GM19025 (cell line): ENCODE measurements around the gene BLTP3A.
A peak's percentile ranks its signal among the peaks of the same experiment; 100 is the strongest.
"Not testable (repeated sequence)": the region's sequence is repeated elsewhere in the genome, so short reads cannot be mapped to it uniquely, and the experiment has no call there.

Experiments used
- ATAC-seq: cut with Tn5 transposase; IDR thresholded peaks from one replicate; pipeline ENCODE4 v1.9.1; 2021; ENCODE audit warnings: mild to moderate bottlenecking, low read depth, moderate library complexity; ENCODE audit not compliant: unreplicated experiment

The BLTP3A gene

DNA sequence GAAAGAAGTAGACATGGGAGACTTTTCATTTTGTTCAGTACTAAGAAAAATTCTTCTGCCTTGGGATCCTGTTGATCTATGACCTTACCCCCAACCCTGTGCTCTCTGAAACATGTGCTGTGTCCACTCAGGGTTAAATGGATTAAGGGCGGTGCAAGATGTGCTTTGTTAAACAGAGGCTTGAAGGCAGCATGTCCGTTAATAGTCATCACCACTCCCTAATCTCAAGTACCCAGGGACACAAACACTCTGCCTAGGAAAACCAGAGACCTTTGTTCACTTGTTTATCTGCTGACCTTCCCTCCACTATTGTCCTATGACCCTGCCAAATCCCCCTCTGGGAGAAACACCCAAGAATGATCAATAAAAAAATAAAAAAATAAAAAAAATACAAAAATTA lies 4.7 kb upstream of the BLTP3A start:
- not testable (repeated sequence) for ATAC-seq

DNA sequence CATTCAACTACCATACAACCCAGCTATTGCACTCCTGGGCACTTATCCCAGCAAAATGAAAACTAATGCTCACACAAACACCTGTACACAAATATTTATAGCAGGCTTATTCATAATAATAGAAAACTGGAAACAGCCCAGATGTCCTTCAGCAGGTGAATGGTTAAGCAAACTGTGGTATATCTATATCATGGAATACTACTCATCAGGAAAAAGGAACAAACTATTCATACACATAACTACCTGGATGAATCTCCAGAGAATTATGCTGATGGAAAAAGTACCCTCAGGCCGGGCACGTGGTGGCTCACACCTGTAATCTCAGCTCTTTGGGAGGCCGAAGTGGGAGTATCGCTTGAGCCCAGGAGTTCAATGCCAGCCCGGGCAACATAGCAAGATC lies 3.8 kb upstream of the BLTP3A start:
- no peak for ATAC-seq

DNA sequence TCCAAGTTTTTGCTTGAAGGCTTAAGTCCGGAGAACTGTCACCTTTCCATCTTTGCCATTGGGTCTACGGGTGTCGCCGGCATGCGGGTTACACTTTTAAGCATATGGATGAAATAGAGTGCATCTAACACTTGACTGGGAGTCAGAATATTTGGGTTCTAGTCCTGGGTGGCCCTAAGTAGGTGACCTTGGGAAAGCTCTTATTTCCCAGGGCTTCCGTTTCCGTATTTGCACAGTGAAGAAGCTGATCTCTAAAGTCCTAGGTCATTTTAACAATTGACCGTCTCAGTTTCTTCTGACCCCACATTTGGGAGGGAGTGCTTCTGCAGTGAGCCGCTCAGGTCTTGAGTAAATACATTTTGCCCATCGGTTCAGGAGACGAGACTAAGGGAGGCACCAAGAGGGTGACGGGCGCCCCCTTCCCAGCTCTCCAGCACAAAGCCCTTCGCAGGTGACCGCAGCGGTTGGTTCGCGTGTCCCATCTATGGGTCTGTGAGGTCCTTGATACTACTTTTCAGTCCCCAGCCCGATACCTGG lies 651 bp upstream of the BLTP3A start:
- ATAC-seq: peak; percentile 32

DNA sequence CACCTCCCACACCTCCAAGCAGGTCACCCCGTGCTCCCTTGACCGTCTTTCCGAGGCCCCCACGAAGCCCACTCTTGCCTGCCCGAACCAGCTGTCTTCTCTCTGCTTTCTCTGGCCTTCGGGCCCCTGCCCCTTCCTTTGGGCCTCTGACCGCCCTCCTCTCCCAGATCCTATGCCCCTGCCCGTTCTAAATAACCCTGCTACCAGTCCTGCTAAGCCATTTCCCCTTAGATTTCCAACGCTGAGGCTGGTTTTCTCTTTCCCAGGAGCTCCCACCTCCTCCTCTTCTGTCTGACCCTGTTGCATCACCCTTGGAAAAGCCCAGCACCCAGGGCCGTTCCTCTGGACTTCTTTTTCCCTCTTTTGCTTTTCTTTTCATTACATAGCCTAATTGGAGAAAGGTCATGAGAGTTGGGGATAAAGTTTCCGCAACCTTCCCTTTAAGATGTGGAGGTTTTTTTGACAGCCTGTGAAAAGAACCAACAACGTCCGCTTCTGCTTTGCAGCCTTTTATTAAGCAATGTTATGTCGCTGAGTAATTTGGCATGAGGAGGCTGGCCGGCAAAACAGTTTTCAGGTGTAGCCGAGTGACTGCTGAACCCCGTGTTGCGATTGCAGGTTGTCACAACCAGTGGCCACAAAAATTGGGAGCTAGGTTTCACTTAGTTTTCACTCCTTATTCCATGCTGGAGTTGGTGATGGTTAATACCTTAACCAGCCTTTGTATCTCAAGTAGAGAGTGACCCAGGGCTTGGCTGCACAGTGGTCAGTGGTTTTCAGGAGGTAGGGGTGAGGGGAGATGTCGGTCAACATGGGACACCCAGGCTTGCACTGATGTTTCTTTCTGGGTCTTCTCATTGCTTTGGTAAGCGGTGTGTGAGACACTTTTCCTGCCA lies 970 bp downstream of the BLTP3A start:
- no peak for ATAC-seq

DNA sequence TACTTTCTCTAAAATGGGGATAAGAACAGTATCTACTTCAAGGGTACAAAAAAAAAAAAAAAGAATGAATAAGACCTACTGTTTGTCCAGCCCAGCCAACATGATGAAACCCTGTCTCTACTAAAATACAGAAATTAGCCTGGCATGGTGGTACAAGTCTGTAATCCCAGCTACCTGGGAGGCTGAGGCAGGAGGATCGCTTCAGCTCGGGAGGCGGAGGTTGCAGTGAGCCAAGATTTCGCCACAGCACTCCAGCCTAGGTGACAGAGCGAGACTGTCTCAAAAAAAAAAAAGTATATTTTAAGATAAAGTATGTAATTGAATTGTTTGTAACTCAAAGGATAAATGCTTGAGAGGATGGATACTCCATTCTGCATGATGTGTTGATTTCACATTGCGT lies 2.0 kb downstream of the BLTP3A start:
- no peak for ATAC-seq

DNA sequence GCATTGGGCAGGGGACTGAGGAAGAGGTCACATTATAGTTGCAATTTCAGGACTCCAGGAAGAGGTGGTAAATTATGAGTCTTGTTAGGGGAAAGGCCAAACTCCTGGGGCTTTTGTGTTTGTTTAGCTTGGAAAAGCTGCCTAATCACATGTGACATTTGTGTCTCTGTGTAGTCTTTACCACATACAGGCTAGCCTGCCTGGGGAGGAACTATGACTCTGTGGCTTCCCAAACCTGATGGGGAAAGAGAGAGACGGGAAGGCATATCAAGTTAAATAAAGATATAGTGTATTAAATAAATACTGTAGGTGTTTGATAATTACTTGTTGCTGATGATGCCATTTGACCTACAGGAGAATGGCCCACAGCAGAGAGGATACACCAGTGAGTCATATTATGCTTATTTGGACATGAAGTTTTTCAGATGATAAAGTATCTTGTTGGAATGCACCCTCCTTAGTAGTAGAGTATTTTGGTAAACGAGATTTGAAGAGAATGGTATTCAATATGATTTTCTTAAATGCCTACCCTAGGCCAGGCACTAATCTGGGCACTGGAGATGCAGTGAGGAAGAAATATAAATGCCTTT lies 4.0 kb downstream of the BLTP3A start:
- ATAC-seq: no peak

DNA sequence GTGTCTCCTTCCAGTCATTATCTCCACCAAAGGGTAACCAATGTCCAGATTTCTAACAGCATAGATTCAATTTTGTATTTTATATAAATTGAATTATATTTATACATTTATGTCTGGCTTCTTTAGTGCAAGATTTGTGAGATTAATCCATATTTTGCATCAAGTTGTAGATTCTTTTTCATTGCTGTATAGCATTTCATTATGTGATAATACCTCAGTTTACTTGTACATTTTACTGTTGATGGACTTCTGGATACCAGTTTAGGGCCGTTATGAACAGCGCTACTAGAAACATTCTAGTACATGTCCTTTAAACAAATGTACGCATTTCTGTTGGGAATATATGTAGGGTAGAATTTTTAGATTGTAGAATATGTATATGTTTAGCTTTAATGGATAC lies 6.2 kb downstream of the BLTP3A start:
- ATAC-seq: no peak

DNA sequence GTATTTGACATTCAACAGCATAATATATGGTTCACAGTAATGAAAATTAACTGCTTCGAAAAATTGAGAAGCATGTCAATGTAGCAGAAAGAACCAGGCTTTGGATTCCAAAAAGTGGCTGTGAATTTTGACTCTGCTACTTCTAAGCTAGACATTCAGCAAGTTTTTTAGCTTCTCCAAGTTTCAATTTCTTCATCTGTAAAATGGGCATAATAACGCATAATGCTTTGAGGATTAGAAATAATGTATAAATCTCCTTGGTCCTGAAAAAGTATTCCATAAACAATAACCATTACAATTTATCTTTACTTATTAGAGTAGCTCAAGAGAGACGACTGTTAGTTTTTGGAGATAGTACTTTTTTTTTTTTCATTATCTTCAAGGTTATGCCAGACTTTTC lies 7.7 kb downstream of the BLTP3A start:
- no peak for ATAC-seq

DNA sequence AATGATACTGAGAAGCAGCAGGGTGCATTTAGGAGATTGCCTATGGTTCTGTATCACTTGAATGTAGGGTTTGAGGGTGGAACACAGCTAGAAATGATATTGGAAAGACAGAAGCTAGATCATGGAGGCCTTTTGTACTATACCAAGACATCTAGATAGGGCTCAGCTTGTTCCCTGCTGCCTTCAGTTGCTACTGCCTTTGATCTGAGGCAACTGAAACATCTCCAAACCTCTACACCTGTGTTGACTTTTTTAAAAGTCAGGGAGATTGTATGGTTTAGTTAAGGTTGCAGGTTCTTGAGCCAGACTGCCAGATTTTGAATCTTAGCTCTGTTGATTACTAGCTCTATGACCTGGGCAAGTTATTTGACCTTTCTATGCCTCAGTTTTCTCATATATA lies 12.7 kb downstream of the BLTP3A start:
- no peak for ATAC-seq

DNA sequence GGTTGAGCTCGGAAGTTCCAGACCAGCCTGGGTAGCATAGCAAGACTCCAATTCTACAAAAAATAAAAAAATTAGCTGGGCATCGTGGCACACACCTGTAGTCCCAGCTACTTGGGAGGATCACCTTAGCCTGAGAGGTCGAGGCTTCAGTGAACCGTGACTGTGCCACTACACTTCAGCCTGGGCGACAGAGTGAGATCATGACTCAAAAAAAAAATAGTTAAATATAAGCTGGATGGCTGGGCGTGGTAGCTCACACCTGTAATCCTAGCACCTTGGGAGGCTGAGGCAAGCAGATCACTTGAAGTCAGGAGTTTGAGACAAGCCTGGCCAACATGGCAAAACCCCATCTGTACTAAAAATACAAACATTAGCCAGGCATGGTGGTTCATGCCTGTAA lies 13.2 kb downstream of the BLTP3A start:
- not testable (repeated sequence) for ATAC-seq

DNA sequence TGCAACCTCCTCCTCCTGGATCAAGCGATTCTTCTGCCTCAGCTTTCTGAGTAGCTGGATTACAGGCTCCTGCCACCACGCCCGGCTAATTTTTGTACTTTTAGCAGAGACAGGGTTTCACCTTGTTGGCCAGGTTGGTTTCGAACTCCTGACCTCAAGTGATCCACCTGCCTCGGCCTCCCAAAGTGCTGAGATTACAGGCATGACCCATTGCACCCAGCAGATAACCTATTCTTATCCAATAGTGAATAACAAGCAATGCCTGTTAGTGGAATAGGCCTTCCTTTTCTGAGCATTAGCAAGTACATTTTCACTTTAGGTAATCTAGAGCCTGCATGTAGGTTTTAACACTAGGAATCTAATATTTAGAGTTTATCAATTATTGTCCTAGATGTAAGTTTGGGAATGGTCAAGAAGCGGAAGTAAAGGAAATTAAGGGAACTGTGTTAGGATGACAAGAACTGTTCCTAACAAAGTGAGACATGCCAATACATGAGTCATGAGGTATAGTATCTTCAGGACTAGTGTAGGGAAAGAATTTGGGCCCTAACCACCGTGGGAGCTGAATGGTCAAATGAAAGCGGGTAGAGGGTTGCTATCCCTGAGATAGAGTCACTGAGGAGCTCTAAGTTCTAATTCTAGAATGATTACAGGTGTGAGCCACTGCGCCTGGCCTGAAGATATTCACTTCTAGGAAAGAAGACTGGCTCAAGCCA lies 15.0 kb downstream of the BLTP3A start:
- ATAC-seq: no peak

DNA sequence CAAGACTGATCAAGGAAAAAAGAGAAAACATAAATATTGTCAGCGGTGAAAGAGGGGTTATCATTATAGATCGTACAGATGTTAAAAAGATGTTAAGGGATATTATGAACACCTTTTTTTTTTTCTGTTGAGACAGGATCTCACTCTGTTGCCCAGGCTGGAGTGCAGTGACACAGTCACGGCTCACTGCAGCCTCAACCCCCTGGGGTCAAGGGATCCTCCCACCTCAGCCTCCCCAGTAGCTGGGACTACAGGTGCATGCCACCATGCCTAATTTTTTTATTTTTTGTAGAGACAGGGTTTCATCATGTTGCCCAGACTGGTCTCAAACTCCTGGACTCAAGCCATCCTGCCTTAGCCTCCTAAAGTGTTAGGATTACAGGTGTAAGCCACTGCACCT lies 16.6 kb downstream of the BLTP3A start:
- ATAC-seq: not testable (repeated sequence)

DNA sequence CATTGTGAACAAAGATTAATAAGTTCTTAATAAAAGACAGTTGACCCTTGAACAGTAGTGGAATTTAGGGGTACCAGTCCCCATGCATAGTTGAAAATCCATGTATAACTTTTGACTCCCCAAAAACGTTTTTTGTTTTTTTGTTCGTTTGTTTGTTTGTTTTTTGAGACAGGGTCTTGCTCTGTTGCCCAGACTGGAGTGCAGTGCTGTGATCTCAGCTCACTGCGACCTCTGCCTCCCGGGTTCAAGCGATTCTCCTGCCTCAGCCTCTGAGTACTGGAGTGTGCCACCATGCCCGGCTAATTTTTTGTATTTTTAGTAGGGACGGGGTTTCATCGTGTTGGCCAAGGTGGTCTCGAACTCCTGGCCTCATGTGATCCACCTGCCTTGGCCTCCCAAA lies 17.5 kb downstream of the BLTP3A start:
- ATAC-seq: not testable (repeated sequence)

DNA sequence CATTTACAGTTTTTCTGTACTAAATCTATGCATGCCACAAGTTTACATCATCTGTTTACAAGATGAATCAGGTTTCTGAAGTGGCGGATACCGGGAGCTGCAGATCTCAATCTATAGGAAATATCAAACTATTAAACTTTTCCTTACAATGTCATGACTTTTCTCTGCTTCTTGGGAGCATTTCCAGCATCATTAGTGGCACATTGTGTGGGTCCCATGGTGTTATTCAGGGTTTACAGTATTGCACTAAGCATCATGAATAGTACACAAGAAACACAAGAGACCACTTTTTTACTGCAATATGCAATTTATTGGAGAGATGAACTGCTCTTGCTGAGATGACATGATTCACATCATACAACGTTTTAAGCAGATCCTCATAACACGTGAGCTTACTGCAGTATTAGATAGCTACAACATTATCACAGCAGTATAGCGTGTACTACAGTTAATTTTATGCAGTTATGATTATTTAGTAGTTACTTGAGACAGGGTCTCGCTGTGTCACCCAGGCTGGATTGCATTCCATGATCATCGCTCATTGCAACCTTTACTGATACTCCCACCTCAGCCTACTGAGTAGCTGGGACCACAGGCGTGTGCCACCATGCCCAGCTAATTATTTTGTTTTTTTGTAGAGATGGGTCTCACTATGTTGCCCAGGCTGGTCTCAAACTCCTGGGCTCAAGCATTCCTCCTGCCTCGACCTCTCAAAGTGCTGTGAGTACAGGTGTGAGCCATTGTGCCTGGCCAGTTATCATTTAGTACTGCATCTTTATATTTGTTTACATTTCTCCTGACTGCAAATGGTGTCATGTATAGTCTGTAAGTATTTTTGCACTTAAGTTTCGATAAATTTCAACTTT lies 18.4 kb downstream of the BLTP3A start:
- ATAC-seq: no peak

DNA sequence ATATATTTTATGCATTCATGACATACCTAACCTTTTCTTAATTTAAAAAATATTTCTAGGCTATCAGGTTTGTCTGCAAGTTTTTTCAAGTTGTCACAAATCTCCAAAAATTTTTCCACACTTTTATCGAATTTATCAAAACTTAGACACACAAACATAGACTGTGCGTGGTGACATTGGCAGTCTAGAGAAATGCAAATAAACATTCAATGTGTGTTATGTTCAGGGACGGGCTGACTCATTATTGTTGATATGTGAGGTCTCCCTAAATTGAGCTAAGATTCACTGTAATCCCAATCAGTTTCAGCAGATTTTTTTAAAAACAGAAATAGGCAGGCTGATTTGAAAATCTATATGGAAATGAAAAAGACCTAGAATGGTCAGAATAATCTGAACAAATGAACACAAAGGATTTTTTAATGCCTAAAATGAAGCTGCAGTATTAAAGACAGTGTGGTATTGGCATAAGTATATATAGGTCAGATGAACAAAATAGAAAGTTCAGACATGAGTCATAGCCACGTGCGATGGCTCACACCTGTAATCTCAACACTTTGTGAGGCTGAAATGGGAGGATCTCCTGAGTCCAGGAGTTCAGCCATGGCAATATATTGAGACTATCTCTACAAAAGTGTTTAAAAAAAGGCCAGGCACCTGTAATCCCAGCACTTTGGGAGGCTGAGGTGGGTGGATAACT lies 19.2 kb downstream of the BLTP3A start:
- ATAC-seq: peak; percentile 80

DNA sequence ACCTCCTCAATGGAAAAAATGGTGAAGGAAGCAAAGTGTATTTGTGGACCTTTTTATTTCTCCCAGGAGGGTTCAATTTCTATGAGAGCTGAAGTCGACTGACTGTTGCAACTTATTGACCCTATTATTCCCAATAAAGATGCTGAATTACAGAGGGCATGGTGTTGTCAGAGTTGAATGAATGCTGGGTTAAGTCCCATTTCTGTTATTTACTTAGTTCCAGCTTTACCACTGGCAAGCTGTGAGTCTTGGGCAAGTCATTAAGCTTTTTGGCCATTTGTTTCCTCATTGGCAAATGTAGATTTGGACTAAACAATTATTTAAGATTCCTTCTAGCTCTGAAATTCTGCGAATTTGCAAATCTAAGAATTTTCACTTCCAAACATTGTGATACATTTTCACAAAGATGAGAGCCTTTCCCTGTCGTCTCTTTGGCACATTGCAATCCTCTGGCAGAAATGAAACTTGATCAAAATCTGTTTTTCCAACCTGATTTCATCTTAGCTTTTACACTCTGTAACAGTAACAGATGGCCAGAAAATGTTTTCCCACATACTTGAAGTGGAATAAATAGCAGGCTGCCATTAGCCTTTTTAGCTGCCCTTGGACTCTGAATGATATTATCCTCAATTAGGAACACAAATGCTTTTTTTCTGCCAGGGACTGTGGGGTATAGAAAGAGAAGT lies 21.3 kb downstream of the BLTP3A start:
- ATAC-seq: no peak

DNA sequence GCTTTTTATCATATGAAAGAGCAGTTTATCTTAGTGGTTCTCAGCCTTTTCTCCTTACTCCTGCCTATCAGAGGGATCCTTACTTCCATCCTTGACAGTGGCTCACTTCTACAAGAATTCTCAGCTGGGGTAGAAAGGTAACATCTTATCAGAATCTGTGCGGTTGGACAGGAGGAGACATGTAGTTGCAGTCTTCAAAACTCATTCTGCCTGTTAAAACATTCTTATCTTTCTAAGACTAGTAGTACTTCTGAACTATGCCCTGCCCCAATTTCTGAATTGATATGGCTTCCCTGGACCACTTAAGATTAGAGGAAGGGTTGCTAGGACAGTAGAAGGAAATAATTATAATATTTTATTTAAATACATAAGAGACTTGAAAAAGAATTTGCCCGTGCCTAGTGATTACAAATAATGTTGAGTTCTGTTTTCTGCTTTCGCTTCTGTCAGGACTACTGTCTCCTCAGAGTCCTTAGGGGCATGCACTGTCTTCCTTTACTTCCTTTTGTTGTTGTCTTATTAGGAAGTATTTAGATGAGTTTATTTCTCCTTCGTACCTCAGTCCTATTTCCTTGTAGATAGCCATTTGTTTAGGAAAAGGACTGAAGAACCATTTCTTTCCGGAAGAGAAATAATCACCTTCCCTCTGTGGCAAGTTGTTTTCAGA lies 24.9 kb downstream of the BLTP3A start:
- no peak for ATAC-seq

DNA sequence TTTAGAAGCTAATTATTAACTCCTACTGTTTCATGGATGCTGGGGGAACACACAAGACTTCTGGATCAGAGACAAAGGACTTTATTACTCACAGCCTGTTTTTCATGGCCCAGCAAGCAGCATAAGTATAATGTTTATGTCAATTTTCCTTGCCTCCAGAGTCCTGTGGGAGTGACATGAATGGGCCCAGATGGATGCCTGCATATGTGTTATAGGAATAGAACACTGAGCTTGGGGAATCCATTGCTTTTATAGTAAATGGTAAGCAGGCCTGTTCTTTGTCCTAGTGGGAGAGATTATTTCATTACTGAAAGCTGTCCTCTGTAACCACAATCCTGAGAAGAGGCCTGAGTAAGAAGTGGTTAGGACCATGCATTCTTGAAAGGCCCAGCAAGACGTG lies 25.6 kb downstream of the BLTP3A start:
- ATAC-seq: no peak
